CD14-positive monocyte (primary cell): ENCODE measurements around the gene WDR70. TPM values are rescaled to one million over a fixed set of nuclear protein-coding genes. Genes with fewer than 3 reads are reported as not detected.

Experiments
- DNase-seq, 3 donors: peaks; one replicate each; pipeline ENCODE4 v3.0.0-alpha.2; 2011 to 2022
- H2AFZ ChIP-seq: 2 replicates; pipeline ENCODE4 v1.6.0; 2012; ENCODE audit warnings: mild to moderate bottlenecking, low read depth, low read length, inconsistent platforms; ENCODE audit not compliant: insufficient read depth, poor library complexity, severe bottlenecking
- H3K27ac ChIP-seq, 2 donors: 1 replicate in 1 of 2; 2 replicates in 1 of 2; pipeline ENCODE4 v1.5.1; 2012 to 2013; ENCODE audit warnings: low read length in 2 of 2, control low read depth in 1 of 2, inconsistent platforms in 1 of 2, low read depth in 1 of 2, mild to moderate bottlenecking in 1 of 2
- H3K27me3 ChIP-seq, 2 donors: one replicate each; pipeline versions ENCODE4 v1.6.0 to v1.6.1; 2011 to 2013; ENCODE audit warnings: low read length in 2 of 2; ENCODE audit not compliant: control insufficient read depth in 2 of 2, insufficient read depth in 2 of 2
- H3K36me3 ChIP-seq, 2 donors: replicated peaks in 1 of 2; 1 replicate in 1 of 2; 2 replicates in 1 of 2; pipeline versions ENCODE4 v1.5.1 to v1.6.1; 2012 to 2013; ENCODE audit warnings: low read length in 2 of 2, control low read depth in 1 of 2, inconsistent platforms in 1 of 2, mild to moderate bottlenecking in 1 of 2; ENCODE audit not compliant: insufficient read depth in 2 of 2, control insufficient read depth in 1 of 2
- H3K4me1 ChIP-seq, 2 donors: 1 replicate in 1 of 2; 2 replicates in 1 of 2; pipeline versions ENCODE4 v1.5.1 to v1.6.1; 2012 to 2013; ENCODE audit warnings: low read length in 2 of 2, control low read depth in 1 of 2, inconsistent platforms in 1 of 2, mild to moderate bottlenecking in 1 of 2, moderate library complexity in 1 of 2; ENCODE audit not compliant: insufficient read depth in 2 of 2, control insufficient read depth in 1 of 2
- H3K4me2 ChIP-seq: replicated peaks from 2 replicates; pipeline ENCODE3; 2012; ENCODE audit warnings: low read length, moderate library complexity, mild to moderate bottlenecking; ENCODE audit not compliant: poor library complexity, severe bottlenecking; ENCODE audit errors: extremely low read depth
- H3K4me3 ChIP-seq, 3 experiments: fragments of 200-600 bp in 1 of 3; sonication (generic) in 1 of 3; replicated peaks in 1 of 3; 1 replicate in 2 of 3; 2 replicates in 1 of 3; pipeline ENCODE4 v1.5.1; 2011 to 2013; ENCODE audit warnings: low read length in 3 of 3, mild to moderate bottlenecking in 3 of 3, control low read depth in 2 of 3, low read depth in 2 of 3, inconsistent platforms in 1 of 3, moderate library complexity in 1 of 3
- H3K79me2 ChIP-seq: 2 replicates; pipeline ENCODE4 v1.6.0; 2012; ENCODE audit warnings: mild to moderate bottlenecking, control low read depth, inconsistent platforms, low read length, moderate library complexity; ENCODE audit not compliant: insufficient read depth
- H3K9ac ChIP-seq: 2 replicates; pipeline ENCODE4 v1.6.0; 2017; ENCODE audit warnings: low read length, mild to moderate bottlenecking; ENCODE audit not compliant: insufficient read depth, poor library complexity, severe bottlenecking
- H3K9me3 ChIP-seq, 2 donors: replicated peaks in 1 of 2; 1 replicate in 1 of 2; 2 replicates in 1 of 2; pipeline versions ENCODE4 v1.5.1 to v1.6.1; 2012 to 2013; ENCODE audit warnings: low read length in 2 of 2, control low read depth in 1 of 2; ENCODE audit not compliant: control insufficient read depth in 1 of 2, insufficient read depth in 1 of 2
- H4K20me1 ChIP-seq: 2 replicates; pipeline ENCODE4 v1.6.0; 2012; ENCODE audit warnings: mild to moderate bottlenecking, low read length, control low read depth, moderate library complexity; ENCODE audit not compliant: insufficient read depth
- H3K27ac Mint-ChIP-seq, 7 donors: one replicate each; pipeline ENCODE4 v1.8.0; 2020; ENCODE audit warnings: mild to moderate bottlenecking in 7 of 7, mixed read lengths in 7 of 7, moderate library complexity in 6 of 7, inconsistent platforms in 2 of 7
- H3K27me3 Mint-ChIP-seq, 3 donors: one replicate each; pipeline ENCODE4 v1.8.0; 2021 to 2022; ENCODE audit warnings: low read depth in 3 of 3, mild to moderate bottlenecking in 3 of 3, mixed read lengths in 3 of 3, moderate library complexity in 3 of 3, inconsistent platforms in 1 of 3
- H3K36me3 Mint-ChIP-seq, 2 donors: one replicate each; pipeline ENCODE4 v1.8.0; 2020; ENCODE audit warnings: mixed read lengths in 2 of 2, inconsistent platforms in 1 of 2, mild to moderate bottlenecking in 1 of 2
- H3K4me1 Mint-ChIP-seq: one replicate; pipeline ENCODE4 v1.8.0; 2020; ENCODE audit warnings: mild to moderate bottlenecking, mixed read lengths
- H3K4me3 Mint-ChIP-seq, 2 donors: one replicate each; pipeline ENCODE4 v1.8.0; 2020; ENCODE audit warnings: mild to moderate bottlenecking in 2 of 2, mixed read lengths in 2 of 2, moderate library complexity in 1 of 2
- H3K9me3 Mint-ChIP-seq, 7 donors: one replicate each; pipeline ENCODE4 v1.8.0; 2020 to 2022; ENCODE audit warnings: mixed read lengths in 7 of 7, mild to moderate bottlenecking in 6 of 7, moderate library complexity in 6 of 7, inconsistent platforms in 2 of 7
- CTCF ChIP-seq: fragments of 200-600 bp; IDR thresholded peaks from one replicate; pipeline ENCODE4 v1.8.0; 2022; ENCODE audit warnings: antibody characterized with exemption, mild to moderate bottlenecking
- WGBS: methylation state at CpG from one replicate; pipeline ENCODE4 v1.1.5; 2013; ENCODE audit warnings: missing lambda C conversion rate; ENCODE audit not compliant: insufficient coverage; 5-methylcytosine and 5-hydroxymethylcytosine counted together
- intact Hi-C, 2 donors: fragments of 100-400 bp; cut with micrococcal nuclease; formaldehyde crosslinking; loops; one replicate each; pipeline versions ENCODE4 v1.15.0 to v1.15.1; 2023
- polyA plus RNA-seq, 3 donors: library from polyadenylated mRNA; depleted of rRNA in 1 of 3; unstranded in 2 of 3; stranded (reverse) in 1 of 3; fragments of 300-500 nt in 2 of 3; fragments of >200 nt in 1 of 3; fragmentation: Illumina TruSeq in 2 of 3; gene quantifications; 1 replicate in 2 of 3; 2 replicates in 1 of 3; pipeline ENCODE4 v1.2.3, GENCODE V29; 2012 to 2021

Gene WDR70
- polyA plus RNA-seq, 3 donors = 13.1 to 21.0 (median 19.1) TPM

GRCh38 chr5:37520811-37521210 is 141.7 kb downstream of the WDR70 start:
- Mint-ChIP-seq H3K27ac (no peak overlapping the region), H3K4me3 (no peak overlapping the region), H3K36me3 (peaks cover 37 to 55% of the 10 kb centered on the region in 2 donors), H3K9me3 (peaks cover 27 to 49% (median 42%) of the 10 kb centered on the region in 7 donors), H3K27me3 (no peaks in the 10 kb centered on the region), H3K4me1 (no peaks in the 10 kb centered on the region)
- H3K27me3 ChIP-seq = no peaks in the 10 kb centered on the region
- no peak for DNase-seq
- no peak overlapping the region for H3K4me2 ChIP-seq
- H3K9me3 ChIP-seq = peaks cover 24 to 28% of the 10 kb centered on the region in 2 donors
- no CpG with 5 or more reads among the region's 1 CpG for WGBS
- H4K20me1 ChIP-seq = no peaks in the 10 kb centered on the region
- H3K4me1 ChIP-seq = no peaks in the 10 kb centered on the region
- no peak overlapping the region for H3K27ac ChIP-seq
- intact Hi-C loops = no loop called here
- no peak for TF ChIP-seq CTCF
- H3K79me2 ChIP-seq = no peaks in the 10 kb centered on the region
- no peak overlapping the region for H2AFZ ChIP-seq
- H3K4me3 ChIP-seq = no peak overlapping the region
- peaks cover 4 to 34% of the 10 kb centered on the region in 2 donors for H3K36me3 ChIP-seq
- H3K9ac ChIP-seq = no peak overlapping the region

- Mint-ChIP-seq H3K4me1 (no peaks in the 10 kb centered on the region), H3K4me3 (no peak overlapping the region), H3K9me3 (peaks cover 6 to 23% (median 12%) of the 10 kb centered on the region in 7 donors), H3K27me3 (no peaks in the 10 kb centered on the region), H3K27ac (no peak overlapping the region), H3K36me3 (peaks cover 25 to 26% of the 10 kb centered on the region in 2 donors)
- no peaks in the 10 kb centered on the region for H3K4me1 ChIP-seq
- peaks cover 0 to 5% of the 10 kb centered on the region in 2 donors for H3K36me3 ChIP-seq
- 100% methylated on average over 8 of the region's 13 CpGs for WGBS
- H3K4me2 ChIP-seq = no peak overlapping the region
- no peaks in the 10 kb centered on the region for H4K20me1 ChIP-seq
- no peak overlapping the region for H3K4me3 ChIP-seq
- intact Hi-C loops = no loop called here
- H3K27ac ChIP-seq = no peak overlapping the region
- TF ChIP-seq CTCF = no peak
- no peaks in the 10 kb centered on the region for H3K79me2 ChIP-seq
- peaks cover 0 to 4% of the 10 kb centered on the region in 2 donors for H3K9me3 ChIP-seq
- H3K9ac ChIP-seq = no peak overlapping the region
- H3K27me3 ChIP-seq = no peaks in the 10 kb centered on the region
- no peak for DNase-seq
- H2AFZ ChIP-seq = no peak overlapping the region
Observed at GRCh38 chr5:37532976-37533740, 154.0 kb downstream of the WDR70 start.
